H1 (cell line): ENCODE data around the gene DCN. TPM values are rescaled to one million over a fixed set of nuclear protein-coding genes. Genes with fewer than 3 reads are reported as not detected.

Source experiments
- CTCF ChIA-PET: fragments of 300-600 bp; sonication (Branson Sonifier 250); formaldehyde crosslinking; loops from one replicate; lab custom pipeline; 2021; ENCODE audit not compliant: partially characterized antibody; lab: Charles Lee
- POLR2A ChIA-PET: fragments of 300-600 bp; sonication (Branson Sonifier 250); formaldehyde crosslinking; loops from one replicate; lab custom pipeline; 2021; ENCODE audit warnings: inconsistent platforms; ENCODE audit not compliant: partially characterized antibody; lab: Charles Lee
- DNase-seq, 2 experiments: peaks; one replicate each; pipeline versions ENCODE4 v3.0.0 to v3.0.0-alpha.2; 2010 to 2022; ENCODE audit warnings: low spot score in 2 of 2, low read depth in 1 of 2, mixed read lengths in 1 of 2
- FAIRE-seq: peaks from 2 replicates; lab custom pipeline; 2011; peaks lifted over from hg19 to GRCh38; lab: Jason Lieb, UNC
- H2AFZ ChIP-seq: 2 replicates; pipeline ENCODE4 v1.8.1; 2012; ENCODE audit warnings: low read length, inconsistent platforms
- H2AK5ac ChIP-seq: 2 replicates; pipeline ENCODE4 v1.6.1; 2013; ENCODE audit warnings: low read depth, low read length
- H2BK120ac ChIP-seq: replicated peaks from 2 replicates; pipeline ENCODE3; 2013; ENCODE audit warnings: low read depth, low read length, inconsistent platforms
- H2BK12ac ChIP-seq: 2 replicates; pipeline ENCODE4 v1.6.1; 2013; ENCODE audit warnings: low read depth, low read length
- H2BK15ac ChIP-seq: 2 replicates; pipeline ENCODE4 v1.6.1; 2013; ENCODE audit warnings: low read length
- H2BK20ac ChIP-seq: 2 replicates; pipeline ENCODE4 v1.6.1; 2013; ENCODE audit warnings: low read length
- H2BK5ac ChIP-seq: 2 replicates; pipeline ENCODE4 v1.6.1; 2013; ENCODE audit warnings: low read depth, low read length
- H3K14ac ChIP-seq: 2 replicates; pipeline ENCODE4 v1.6.1; 2013; ENCODE audit warnings: inconsistent platforms; ENCODE audit not compliant: insufficient read length
- H3K18ac ChIP-seq: 2 replicates; pipeline ENCODE4 v1.6.1; 2013; ENCODE audit warnings: low read length; ENCODE audit errors: extremely low read depth
- H3K23ac ChIP-seq: 2 replicates; pipeline ENCODE4 v1.6.1; 2013; ENCODE audit warnings: inconsistent platforms; ENCODE audit not compliant: insufficient read length
- H3K23me2 ChIP-seq: 2 replicates; pipeline ENCODE4 v1.6.1; 2013; ENCODE audit warnings: low read depth, low read length
- H3K27ac ChIP-seq: 2 replicates; pipeline ENCODE4 v1.6.1; 2011; ENCODE audit warnings: low read depth, low read length, inconsistent platforms
- H3K27me3 ChIP-seq, 4 experiments: replicated peaks in 1 of 4; 1 replicate in 1 of 4; 2 replicates in 3 of 4; pipeline versions ENCODE4 v1.6.1 to v1.8.1; 2011 to 2013; ENCODE audit warnings: low read length in 3 of 4, mild to moderate bottlenecking in 3 of 4, inconsistent platforms in 2 of 4, mixed read lengths in 2 of 4, moderate library complexity in 1 of 4; ENCODE audit not compliant: control insufficient read depth in 3 of 4, insufficient read depth in 3 of 4; ENCODE audit errors: extremely low read depth in 1 of 4
- H3K36me3 ChIP-seq, 4 experiments: 2 replicates each; pipeline versions ENCODE4 v1.6.1 to v1.8.1; 2011 to 2013; ENCODE audit warnings: mild to moderate bottlenecking in 4 of 4, low read length in 3 of 4, moderate library complexity in 2 of 4, control low read depth in 1 of 4, inconsistent platforms in 1 of 4; ENCODE audit not compliant: insufficient read depth in 4 of 4, control insufficient read depth in 2 of 4
- H3K4ac ChIP-seq: replicated peaks from 2 replicates; pipeline ENCODE3; 2013; ENCODE audit warnings: low read length, low read depth, mixed read lengths, inconsistent platforms; ENCODE audit not compliant: insufficient read length
- H3K4me1 ChIP-seq, 4 experiments: replicated peaks in 1 of 4; 1 replicate in 1 of 4; 2 replicates in 3 of 4; pipeline versions ENCODE4 v1.6.1 to v1.8.1; 2011 to 2013; ENCODE audit warnings: low read length in 3 of 4, inconsistent platforms in 2 of 4, mixed read lengths in 1 of 4; ENCODE audit not compliant: insufficient read depth in 4 of 4, control insufficient read depth in 3 of 4
- H3K4me2 ChIP-seq, 2 experiments: 2 replicates each; pipeline versions ENCODE4 v1.6.1 to v1.8.1; 2011 to 2013; ENCODE audit warnings: low read depth in 2 of 2, low read length in 2 of 2, control low read depth in 1 of 2, inconsistent platforms in 1 of 2, mild to moderate bottlenecking in 1 of 2; ENCODE audit not compliant: insufficient read depth in 1 of 2
- H3K4me3 ChIP-seq, 4 experiments: fragments of 200-600, 300-600 bp in 1 of 4; sonication (generic), shearing (Covaris generic), sonication (Bioruptor Twin) in 1 of 4; 2 replicates each; pipeline versions ENCODE4 v1.5.1 to v1.8.1; 2011 to 2016; ENCODE audit warnings: low read length in 4 of 4, low read depth in 3 of 4, control low read depth in 2 of 4, inconsistent platforms in 2 of 4, mild to moderate bottlenecking in 2 of 4, mixed read lengths in 1 of 4, moderate library complexity in 1 of 4; ENCODE audit not compliant: insufficient read depth in 2 of 4; ENCODE audit errors: extremely low read depth in 1 of 4
- H3K56ac ChIP-seq: replicated peaks from 2 replicates; pipeline ENCODE3; 2013; ENCODE audit warnings: low read depth, mild to moderate bottlenecking, mixed read lengths, low read length, inconsistent platforms; ENCODE audit not compliant: insufficient read length
- H3K79me1 ChIP-seq: 2 replicates; pipeline ENCODE4 v1.6.1; 2013; ENCODE audit warnings: low read depth, low read length, control low read depth
- H3K79me2 ChIP-seq, 2 experiments: 2 replicates each; pipeline versions ENCODE4 v1.6.1 to v1.8.1; 2012 to 2013; ENCODE audit warnings: low read length in 2 of 2, mild to moderate bottlenecking in 2 of 2, inconsistent platforms in 1 of 2; ENCODE audit not compliant: insufficient read depth in 2 of 2, control insufficient read depth in 1 of 2
- H3K9ac ChIP-seq, 4 experiments: replicated peaks in 1 of 4; 1 replicate in 1 of 4; 2 replicates in 3 of 4; pipeline versions ENCODE4 v1.6.1 to v1.8.1; 2011 to 2013; ENCODE audit warnings: low read depth in 3 of 4, low read length in 3 of 4, control low read depth in 2 of 4, mild to moderate bottlenecking in 2 of 4, moderate library complexity in 2 of 4, inconsistent platforms in 1 of 4; ENCODE audit errors: extremely low read depth in 1 of 4
- H3K9me3 ChIP-seq, 2 experiments: 2 replicates each; pipeline versions ENCODE4 v1.6.1 to v1.8.1; 2012 to 2013; ENCODE audit warnings: mild to moderate bottlenecking in 2 of 2, moderate library complexity in 2 of 2, control low read depth in 1 of 2, inconsistent platforms in 1 of 2, low read depth in 1 of 2, low read length in 1 of 2, mixed read lengths in 1 of 2; ENCODE audit not compliant: insufficient read depth in 2 of 2
- H4K20me1 ChIP-seq, 2 experiments: replicated peaks in 1 of 2; 2 replicates each; pipeline versions ENCODE3 to v1.8.1; 2011 to 2013; ENCODE audit warnings: inconsistent platforms in 2 of 2, low read length in 2 of 2, mild to moderate bottlenecking in 1 of 2; ENCODE audit not compliant: insufficient read depth in 2 of 2, control insufficient read depth in 1 of 2
- H4K5ac ChIP-seq: 2 replicates; pipeline ENCODE4 v1.6.1; 2013; ENCODE audit warnings: low read length, low read depth, mixed read lengths, inconsistent platforms; ENCODE audit not compliant: insufficient read length
- H4K8ac ChIP-seq: 2 replicates; pipeline ENCODE4 v1.8.0; 2013; ENCODE audit warnings: mild to moderate bottlenecking, moderate library complexity, low read length, inconsistent platforms; ENCODE audit not compliant: insufficient read depth; ENCODE audit errors: extremely low read depth
- H4K91ac ChIP-seq: replicated peaks from 2 replicates; pipeline ENCODE3; 2013; ENCODE audit warnings: low read length, mixed read lengths, inconsistent platforms; ENCODE audit not compliant: insufficient read length
- CBX5 ChIP-seq: fragments of 300-800, 300-1000 bp; sonication (generic); IDR thresholded peaks from 2 replicates; pipeline ENCODE4 v1.7.1; 2016; ENCODE audit warnings: antibody characterized with exemption, low read length, low read depth
- CEBPB ChIP-seq: IDR thresholded peaks from 2 replicates; pipeline ENCODE4 v1.6.1; 2012; ENCODE audit warnings: low read depth, low read length
- EP300 ChIP-seq, 2 experiments: IDR thresholded peaks; 1 replicate in 1 of 2; 2 replicates in 1 of 2; pipeline ENCODE4 v1.6.1; 2011 to 2012; ENCODE audit warnings: low read depth in 2 of 2, low read length in 2 of 2, mild to moderate bottlenecking in 2 of 2, borderline replicate concordance in 1 of 2, inconsistent platforms in 1 of 2, moderate library complexity in 1 of 2
- GTF2F1 ChIP-seq: IDR thresholded peaks from 2 replicates; pipeline ENCODE4 v1.6.1; 2012; ENCODE audit warnings: low read depth, low read length, improper control_type of control experiment, borderline replicate concordance
- JUND ChIP-seq: IDR thresholded peaks from 2 replicates; pipeline ENCODE4 v1.6.1; 2011; ENCODE audit warnings: mild to moderate bottlenecking, improper control_type of control experiment, low read length
- KDM1A ChIP-seq: fragments of 200-600, 300-600 bp; sonication (generic); IDR thresholded peaks from 2 replicates; pipeline ENCODE4 v1.7.1; 2016; ENCODE audit warnings: mild to moderate bottlenecking, low read length, borderline replicate concordance
- KDM5A ChIP-seq: fragments of 200-600 bp; IDR thresholded peaks from 2 replicates; pipeline ENCODE4 v1.7.1; 2012; ENCODE audit warnings: mild to moderate bottlenecking, low read length, inconsistent platforms, mixed read lengths
- PHF8 ChIP-seq: fragments of 200-600 bp; sonication (generic); conservative IDR thresholded peaks from 2 replicates; pipeline ENCODE4 v1.7.1; 2012; ENCODE audit warnings: low read depth, mild to moderate bottlenecking, inconsistent platforms, low read length, moderate library complexity
- SAP30 ChIP-seq: fragments of 300-600 bp; sonication (generic); IDR thresholded peaks from 2 replicates; pipeline ENCODE4 v1.7.1; 2012; ENCODE audit warnings: low read length, moderate library complexity, mild to moderate bottlenecking, inconsistent platforms; ENCODE audit not compliant: insufficient read depth, insufficient replicate concordance
- SP2 ChIP-seq: IDR thresholded peaks from 2 replicates; pipeline ENCODE4 v1.6.1; 2012; ENCODE audit warnings: mild to moderate bottlenecking, low read length, inconsistent platforms
- polyA plus RNA-seq, 7 experiments: library from polyadenylated mRNA; depleted of rRNA in 3 of 7; stranded (reverse) in 5 of 7; unstranded in 2 of 7; fragments of >200 nt in 5 of 7; fragments of 200-250 nt in 2 of 7; gene quantifications; 1 replicate in 5 of 7; 2 replicates in 1 of 7; 4 replicates in 1 of 7; pipeline versions ENCODE4 v1.2.1 to v1.2.3, GENCODE V29; 2011 to 2013; ENCODE audit warnings: missing spikeins in 2 of 7, mixed read lengths in 2 of 7
- total RNA-seq: library from RNA; stranded (reverse); fragmentation: NEBNext Ultra II Directional; extraction: Animal tissue kit (Norgen Biotek cat#: 25700); gene quantifications from 2 replicates; pipeline ENCODE4 v1.2.1, GENCODE V29; 2021
- TF ChIP-seq, protein P1 (sequence below), 3 experiments: IDR thresholded peaks; 1 replicate in 2 of 3; 2 replicates in 1 of 3; pipeline versions ENCODE4 v1.5.1 to v1.6.1; 2011; ENCODE audit warnings: low read length in 3 of 3, mild to moderate bottlenecking in 3 of 3, inconsistent platforms in 2 of 3, low read depth in 1 of 3, moderate library complexity in 1 of 3; ENCODE audit not compliant: insufficient read depth in 1 of 3; ENCODE audit errors: control extremely low read depth in 1 of 3
- TF ChIP-seq, protein P2 (sequence below): IDR thresholded peaks from 2 replicates; pipeline ENCODE4 v1.6.1; 2011; ENCODE audit warnings: low read depth, mild to moderate bottlenecking, low read length; ENCODE audit not compliant: insufficient read depth

Gene DCN
- total and polyA plus RNA-seq, 2 of the 8 experiments (the other 6 are each of a cell fraction or from before 2014, with no cell fraction given) = not detected

DNA sequence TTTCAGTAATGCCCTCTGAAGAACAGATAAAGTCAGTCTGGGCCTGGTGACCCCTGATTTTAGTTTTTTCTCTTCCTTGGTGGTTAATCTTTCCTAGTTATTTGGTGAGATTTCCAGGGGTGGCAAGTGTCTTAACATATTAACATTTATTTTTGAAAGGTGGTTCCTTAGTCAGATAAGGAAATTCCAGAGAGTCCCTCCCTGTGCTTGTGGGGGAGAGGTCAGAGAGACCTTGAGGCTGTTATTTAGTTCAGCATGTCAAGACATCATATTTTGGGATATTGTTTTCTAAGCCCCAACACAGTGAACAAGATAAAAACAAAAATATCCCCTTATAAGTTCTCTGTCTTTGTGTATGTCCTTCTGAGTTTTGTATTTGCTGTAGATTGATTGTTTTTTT lies 61.8 kb downstream of the DCN start:
- Histone ChIP-seq H3K23me2 (no peaks in the 10 kb centered on the region), H2AFZ (no peak overlapping the region), H2BK15ac (no peak overlapping the region), H2BK5ac (no peak overlapping the region), H2BK20ac (no peak overlapping the region), H3K4me3 (no peak overlapping the region), H3K9ac (no peak overlapping the region), H3K27me3 (no peaks in the 10 kb centered on the region), H3K9me3 (no peaks in the 10 kb centered on the region), H4K5ac (no peak overlapping the region), H4K20me1 (no peaks in the 10 kb centered on the region), H3K4ac (no peak overlapping the region), H2AK5ac (no peak overlapping the region), H3K36me3 (no peaks in the 10 kb centered on the region), H3K23ac (no peak overlapping the region), H3K56ac (no peak overlapping the region), H2BK12ac (no peak overlapping the region), H4K8ac (no peak overlapping the region), H3K27ac (no peak overlapping the region), H4K91ac (no peak overlapping the region), H3K14ac (no peak overlapping the region), H2BK120ac (no peak overlapping the region), H3K4me1 (no peaks in the 10 kb centered on the region), H3K79me1 (no peaks in the 10 kb centered on the region), H3K4me2 (no peak overlapping the region), H3K79me2 (no peaks in the 10 kb centered on the region), H3K18ac (no peak overlapping the region)
- ChIA-PET POLR2A (no interaction called here), CTCF (interaction anchor here (0.9 kb wide), 1 partner anchor 18 kb away, joined by 3 read pairs; no protein-coding TSS in a partner anchor)
- DNase-seq = no peak
- FAIRE-seq = no peak
- no peak for TF ChIP-seq JUND
- no peak for TF ChIP-seq PHF8
- TF ChIP-seq KDM1A = no peak
- TF ChIP-seq CEBPB = no peak
- TF ChIP-seq CBX5 = no peak
- no peak for TF ChIP-seq SP2
- TF ChIP-seq GTF2F1 = no peak
- no peak for TF ChIP-seq SAP30
- TF ChIP-seq EP300 (IDR thresholded peaks at IDR 0.05; ENCODE audit: borderline replicate concordance in 1 of 2, low read depth in 2 of 2, low read length in 2 of 2) = no peak
- no peak for TF ChIP-seq KDM5A
- TF ChIP-seq, protein P1, sequence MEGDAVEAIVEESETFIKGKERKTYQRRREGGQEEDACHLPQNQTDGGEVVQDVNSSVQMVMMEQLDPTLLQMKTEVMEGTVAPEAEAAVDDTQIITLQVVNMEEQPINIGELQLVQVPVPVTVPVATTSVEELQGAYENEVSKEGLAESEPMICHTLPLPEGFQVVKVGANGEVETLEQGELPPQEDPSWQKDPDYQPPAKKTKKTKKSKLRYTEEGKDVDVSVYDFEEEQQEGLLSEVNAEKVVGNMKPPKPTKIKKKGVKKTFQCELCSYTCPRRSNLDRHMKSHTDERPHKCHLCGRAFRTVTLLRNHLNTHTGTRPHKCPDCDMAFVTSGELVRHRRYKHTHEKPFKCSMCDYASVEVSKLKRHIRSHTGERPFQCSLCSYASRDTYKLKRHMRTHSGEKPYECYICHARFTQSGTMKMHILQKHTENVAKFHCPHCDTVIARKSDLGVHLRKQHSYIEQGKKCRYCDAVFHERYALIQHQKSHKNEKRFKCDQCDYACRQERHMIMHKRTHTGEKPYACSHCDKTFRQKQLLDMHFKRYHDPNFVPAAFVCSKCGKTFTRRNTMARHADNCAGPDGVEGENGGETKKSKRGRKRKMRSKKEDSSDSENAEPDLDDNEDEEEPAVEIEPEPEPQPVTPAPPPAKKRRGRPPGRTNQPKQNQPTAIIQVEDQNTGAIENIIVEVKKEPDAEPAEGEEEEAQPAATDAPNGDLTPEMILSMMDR (IDR thresholded peaks at IDR 0.05; ENCODE audit: control extremely low read depth in 1 of 3, insufficient read depth in 1 of 3, low read depth in 1 of 3, low read length in 3 of 3) = no peak
- TF ChIP-seq, protein P2, sequence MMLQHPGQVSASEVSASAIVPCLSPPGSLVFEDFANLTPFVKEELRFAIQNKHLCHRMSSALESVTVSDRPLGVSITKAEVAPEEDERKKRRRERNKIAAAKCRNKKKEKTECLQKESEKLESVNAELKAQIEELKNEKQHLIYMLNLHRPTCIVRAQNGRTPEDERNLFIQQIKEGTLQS = no peak
